Transverse colon (tissue), 4 donors: ENCODE measurements around the gene IL17REL. TPM values are rescaled to one million over a fixed set of nuclear protein-coding genes. Genes with fewer than 3 reads are reported as not detected.

ENCODE experiments used
- DNase-seq: peaks from one replicate; pipeline ENCODE4 v3.0.0-alpha.2; 2019
- H3K27ac ChIP-seq, 4 donors: fragments of 200-600 bp; sonication (generic); 2 replicates each; pipeline ENCODE4 v1.5.1; 2016 to 2018; ENCODE audit warnings: inconsistent platforms in 4 of 4
- H3K27me3 ChIP-seq: fragments of 200-600 bp; sonication (generic); 2 replicates; pipeline ENCODE4 v1.5.1; 2017; ENCODE audit warnings: inconsistent platforms
- H3K36me3 ChIP-seq, 4 donors: fragments of 200-600 bp; sonication (generic); 2 replicates each; pipeline ENCODE4 v1.5.1; 2017 to 2019; ENCODE audit warnings: inconsistent platforms in 4 of 4
- H3K4me1 ChIP-seq, 4 donors: fragments of 200-600 bp; sonication (generic); 2 replicates each; pipeline ENCODE4 v1.5.1; 2017 to 2020; ENCODE audit warnings: inconsistent platforms in 4 of 4
- H3K4me3 ChIP-seq, 4 donors: fragments of 200-600 bp; sonication (generic); 1 replicate in 1 of 4; 2 replicates in 3 of 4; pipeline versions ENCODE4 v1.5.1 to v1.6.1; 2017 to 2019; ENCODE audit warnings: inconsistent platforms in 4 of 4
- H3K9me3 ChIP-seq, 2 donors: fragments of 200-600 bp; sonication (generic); 2 replicates each; pipeline ENCODE4 v1.5.1; 2017 to 2019; ENCODE audit warnings: inconsistent platforms in 2 of 2
- CTCF ChIP-seq, 5 experiments: fragments of 200-600 bp in 3 of 5; fragments of 450-650 bp in 2 of 5; sonication (generic) in 3 of 5; IDR thresholded peaks; 1 replicate in 2 of 5; 2 replicates in 3 of 5; pipeline ENCODE4 v1.5.1; 2016 to 2017; ENCODE audit warnings: antibody characterized with exemption in 5 of 5, inconsistent platforms in 3 of 5, mild to moderate bottlenecking in 2 of 5, moderate library complexity in 1 of 5
- EP300 ChIP-seq: sonication (generic); formaldehyde crosslinking; IDR thresholded peaks from one replicate; pipeline ENCODE4 v1.6.1; 2017; ENCODE audit warnings: antibody characterized with exemption, low read depth
- POLR2A ChIP-seq: fragments of 450-650 bp; IDR thresholded peaks from one replicate; pipeline ENCODE4 v1.6.1; 2016; ENCODE audit warnings: antibody characterized with exemption, mild to moderate bottlenecking, moderate library complexity
- POLR2AphosphoS5 ChIP-seq, 3 donors: sonication (generic); formaldehyde crosslinking; IDR thresholded peaks; one replicate each; pipeline ENCODE4 v1.6.1; 2016; ENCODE audit warnings: antibody characterized with exemption in 3 of 3
- WGBS, 2 donors: methylation state at CpG; one replicate each; pipeline ENCODE4 v1.1.5; 2018; ENCODE audit warnings: low coverage in 1 of 2; 5-methylcytosine and 5-hydroxymethylcytosine counted together
- in situ Hi-C, 4 donors: fragments of 200-750 bp; cut with MboI; loops; one replicate each; pipeline versions ENCODE4 v1.15.0 to v1.15.1; 2017; ENCODE audit warnings: low sequenced_read_pairs in 3 of 4, low pct_ligation_motif_present in 1 of 4, low pct_unique_long_range_greater_than_20kb in 1 of 4
- intact Hi-C: fragments of 100-400 bp; cut with DNase I; formaldehyde crosslinking; loops from one replicate; pipeline ENCODE4 v1.15.1; 2023; ENCODE audit warnings: low total_unique reads
- total RNA-seq, 4 donors: library from RNA; depleted of rRNA; stranded (reverse); fragments of >200 nt; gene quantifications; one replicate each; pipeline ENCODE4 v1.1.0, GENCODE V29; 2016

IL17REL gene
- total RNA-seq, 4 donors from 2014 or later, result 0.32 to 2.2 (median 1.3) TPM

DNA sequence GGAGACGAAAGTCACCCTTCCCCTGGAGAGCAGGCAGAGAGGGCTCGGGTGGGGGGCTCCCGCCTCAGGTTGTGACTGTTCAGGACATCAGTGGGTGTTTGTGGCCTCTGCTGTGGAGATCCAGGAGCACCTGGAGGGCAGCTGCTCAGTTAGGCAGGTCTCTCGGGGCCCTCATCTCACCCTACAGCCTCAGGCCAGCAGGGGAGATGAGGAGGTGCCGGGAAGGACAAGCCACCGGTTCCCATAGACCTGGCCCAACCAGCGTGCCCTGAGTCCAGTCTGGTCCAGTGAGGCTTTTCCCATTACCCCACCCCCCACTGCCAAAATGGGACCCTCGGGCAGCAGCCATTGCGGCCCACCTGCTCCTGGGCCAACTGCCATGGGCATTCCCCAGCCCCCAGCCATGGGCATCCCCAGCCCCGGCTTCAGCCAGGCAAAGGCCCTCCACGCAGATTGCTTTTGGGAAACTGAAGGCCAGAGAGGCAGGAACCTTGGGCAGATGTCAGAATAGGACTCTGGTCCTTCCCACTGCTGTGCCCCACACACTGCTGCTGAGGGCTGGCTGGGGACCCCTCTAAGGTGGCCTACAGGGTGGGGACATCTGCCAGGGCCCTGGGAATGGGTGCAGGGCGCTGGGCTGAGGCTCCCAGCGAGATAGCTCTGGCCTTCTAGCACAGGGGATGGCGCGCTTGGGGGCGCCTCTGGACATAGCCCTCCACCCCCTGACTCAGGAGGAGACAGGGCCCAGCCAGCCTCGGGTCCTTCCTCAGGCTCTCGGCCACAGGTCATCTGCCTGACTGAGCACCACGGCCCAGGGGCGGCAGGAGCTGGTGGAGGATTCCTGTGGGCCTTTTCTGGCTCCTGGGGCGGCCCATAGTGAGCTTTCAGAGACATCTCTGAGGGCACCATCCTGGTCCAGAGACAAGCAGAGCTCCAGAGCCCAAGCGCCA lies 47.2 kb downstream of the IL17REL start:
- peak; percentile 16 for DNase-seq
- TF ChIP-seq EP300, result no peak
- no peak for TF ChIP-seq CTCF (IDR thresholded peaks at IDR 0.05)
- peak in 1 of 3 donors; percentile 33 for TF ChIP-seq POLR2AphosphoS5 (IDR thresholded peaks at IDR 0.05)
- peak; percentile 15 for TF ChIP-seq POLR2A
- Histone ChIP-seq H3K4me1 (peaks cover 27 to 55% (median 48%) of the 10 kb centered on the region in 4 donors), H3K4me3 (no peak overlapping the region), H3K27ac (peak overlapping the region; percentile 93 to 95 (median 94)), H3K36me3 (peaks cover 0 to 13% (median 8%) of the 10 kb centered on the region in 4 donors), H3K9me3 (no peaks in the 10 kb centered on the region), H3K27me3 (no peaks in the 10 kb centered on the region)
- intact Hi-C loops, result no loop called here
- in situ Hi-C loops, result loop anchor here in 1 of 4 donors (25.0 kb wide), 1 partner anchor 103 kb away; the partner anchor contains the start of gene ZBED4
- 50 to 79% methylated on average over 2 to 14 of the region's 22 CpGs for whole genome bisulfite sequencing, 2 donors

DNA sequence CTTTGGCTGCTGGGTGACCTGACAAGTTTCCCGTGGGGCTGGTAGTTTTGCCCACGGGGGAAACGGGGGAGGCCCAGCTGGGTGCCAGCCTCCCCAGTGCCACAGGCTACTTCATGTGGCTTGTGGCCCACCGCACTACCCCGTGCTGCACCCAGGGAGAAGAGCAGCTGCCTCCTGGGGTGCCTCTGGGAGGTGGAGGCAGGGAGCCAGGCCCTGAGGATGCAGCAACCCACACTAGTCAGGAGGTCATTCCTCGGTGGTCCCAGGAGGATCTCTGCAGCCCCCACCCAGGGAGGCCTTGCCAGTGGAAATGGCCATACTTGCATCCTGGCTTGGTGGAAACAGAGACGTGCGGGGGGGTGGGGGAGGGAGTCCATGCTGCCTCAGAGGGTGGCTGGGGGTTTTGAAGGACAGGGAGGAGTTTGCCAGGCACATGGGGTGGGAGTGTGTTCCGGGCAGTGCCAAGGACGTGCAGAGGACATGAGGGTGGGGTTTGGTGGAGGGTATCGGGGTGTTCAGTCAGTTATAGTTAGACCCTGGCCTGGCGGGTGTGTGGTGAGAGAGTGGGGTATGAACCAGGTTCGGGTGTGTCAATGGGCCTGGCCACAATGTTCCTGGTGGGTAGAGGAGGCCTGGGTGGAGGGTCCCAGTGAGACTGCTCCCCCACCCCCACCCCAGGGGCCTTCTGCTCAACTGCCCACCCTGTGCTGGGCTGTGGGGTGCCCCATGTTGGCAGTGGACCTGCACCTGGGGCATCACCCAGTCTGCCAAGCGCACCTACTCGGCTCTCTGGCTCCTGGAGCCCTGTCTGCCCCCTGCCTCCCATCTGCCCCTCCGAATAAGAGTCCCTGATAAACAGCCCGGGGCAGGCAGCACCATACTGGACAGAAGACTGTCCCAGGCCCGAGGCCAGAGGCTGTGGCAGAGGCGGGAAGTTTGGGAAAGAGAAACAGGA lies 48.2 kb downstream of the IL17REL start:
- peak; percentile 17 for DNase-seq
- H3K9me3 ChIP-seq, result no peaks in the 10 kb centered on the region
- no peaks in the 10 kb centered on the region for H3K27me3 ChIP-seq
- peaks cover 0 to 13% (median 8%) of the 10 kb centered on the region in 4 donors for H3K36me3 ChIP-seq
- H3K4me1 ChIP-seq, result peaks cover 26 to 54% (median 47%) of the 10 kb centered on the region in 4 donors
- H3K4me3 ChIP-seq, result peak overlapping the region in 2 of 4 donors; percentile 86 to 99
- TF ChIP-seq POLR2A (no peak), CTCF (IDR thresholded peaks at IDR 0.05) (no peak), POLR2AphosphoS5 (IDR thresholded peaks at IDR 0.05) (no peak), EP300 (no peak)
- WGBS, 2 donors, result 65% methylated on average over 17 of the region's 19 CpGs; no CpG with 5 or more reads in 1 of the 2 donors
- peak overlapping the region; percentile 93 to 95 (median 94) for H3K27ac ChIP-seq
- intact Hi-C loops (no loop called here), in situ Hi-C loops (loop anchor here in 1 of 4 donors (25.0 kb wide), 1 partner anchor 102 kb away; the partner anchor contains the start of gene ZBED4)

GRCh38 chr22:49963647-49964026 lies 48.9 kb downstream of the IL17REL start:
- peak overlapping the region in 3 of 4 donors; percentile 86 to 99 (median 97) for H3K4me3 ChIP-seq
- H3K4me1 ChIP-seq, result peaks cover 30 to 59% (median 55%) of the 10 kb centered on the region in 4 donors
- no peaks in the 10 kb centered on the region for H3K27me3 ChIP-seq
- intact Hi-C loops (no loop called here), in situ Hi-C loops (loop anchor here in 1 of 4 donors (25.0 kb wide), 1 partner anchor 101 kb away; the partner anchor contains the start of gene ZBED4)
- H3K36me3 ChIP-seq, result peaks cover 0 to 13% (median 8%) of the 10 kb centered on the region in 4 donors
- peak; percentile 43 for DNase-seq
- H3K27ac ChIP-seq, result peak overlapping the region; percentile 93 to 95 (median 94)
- WGBS, 2 donors, result 60 to 83% methylated on average over 1 to 6 of the region's 6 CpGs
- no peaks in the 10 kb centered on the region for H3K9me3 ChIP-seq
- TF ChIP-seq POLR2A, result no peak

GRCh38 chr22:49962751-49963646 lies 49.6 kb downstream of the IL17REL start:
- peak overlapping the region; percentile 86 to 99 (median 94) for H3K4me3 ChIP-seq
- intact Hi-C loops, result no loop called here
- TF ChIP-seq EP300 (no peak), POLR2AphosphoS5 (IDR thresholded peaks at IDR 0.05) (peak in 1 of 3 donors; percentile 5), CTCF (IDR thresholded peaks at IDR 0.05) (peak in 1 of 5 experiments; percentile 23)
- peak overlapping the region; percentile 93 to 95 (median 94) for H3K27ac ChIP-seq
- DNase-seq, result peak; percentile 25
- H3K36me3 ChIP-seq, result peaks cover 0 to 13% (median 8%) of the 10 kb centered on the region in 4 donors
- no peaks in the 10 kb centered on the region for H3K9me3 ChIP-seq
- H3K27me3 ChIP-seq, result no peaks in the 10 kb centered on the region
- 52 to 86% methylated on average over 4 to 47 of the region's 63 CpGs for WGBS, 2 donors
- H3K4me1 ChIP-seq, result peaks cover 30 to 60% (median 57%) of the 10 kb centered on the region in 4 donors
- in situ Hi-C loops, result loop anchor here in 1 of 4 donors (25.0 kb wide), 1 partner anchor 101 kb away; the partner anchor contains the start of gene ZBED4
